Nephron (organoid): ENCODE results near the gene GPR37L1.

ENCODE experiments used
- H3K27ac Mint-ChIP-seq, 3 experiments: 2 replicates each; pipeline ENCODE4 v1.8.0; 2020; ENCODE audit warnings: mixed read lengths in 3 of 3, mild to moderate bottlenecking in 2 of 3, moderate library complexity in 1 of 3
- H3K27me3 Mint-ChIP-seq: 2 replicates; pipeline ENCODE4 v1.8.0; 2021; ENCODE audit warnings: low read depth, mild to moderate bottlenecking, moderate library complexity, mixed read lengths
- H3K36me3 Mint-ChIP-seq: 2 replicates; pipeline ENCODE4 v1.8.0; 2020; ENCODE audit warnings: low read depth, mixed read lengths
- H3K4me1 Mint-ChIP-seq: 2 replicates; pipeline ENCODE4 v1.8.0; 2020; ENCODE audit warnings: mixed read lengths
- H3K4me3 Mint-ChIP-seq, 3 experiments: 2 replicates each; pipeline ENCODE4 v1.8.0; 2020; ENCODE audit warnings: mild to moderate bottlenecking in 3 of 3, mixed read lengths in 3 of 3, moderate library complexity in 2 of 3
- H3K9me3 Mint-ChIP-seq: 2 replicates; pipeline ENCODE4 v1.8.0; 2020; ENCODE audit warnings: mixed read lengths
- CTCF ChIP-seq, 3 experiments: fragments of 200-600 bp; sonication (generic); IDR thresholded peaks; one replicate each; pipeline ENCODE4 v1.5.0; 2021; ENCODE audit warnings: antibody characterized with exemption in 3 of 3; ENCODE audit not compliant: unreplicated experiment in 3 of 3

GPR37L1 gene

DNA sequence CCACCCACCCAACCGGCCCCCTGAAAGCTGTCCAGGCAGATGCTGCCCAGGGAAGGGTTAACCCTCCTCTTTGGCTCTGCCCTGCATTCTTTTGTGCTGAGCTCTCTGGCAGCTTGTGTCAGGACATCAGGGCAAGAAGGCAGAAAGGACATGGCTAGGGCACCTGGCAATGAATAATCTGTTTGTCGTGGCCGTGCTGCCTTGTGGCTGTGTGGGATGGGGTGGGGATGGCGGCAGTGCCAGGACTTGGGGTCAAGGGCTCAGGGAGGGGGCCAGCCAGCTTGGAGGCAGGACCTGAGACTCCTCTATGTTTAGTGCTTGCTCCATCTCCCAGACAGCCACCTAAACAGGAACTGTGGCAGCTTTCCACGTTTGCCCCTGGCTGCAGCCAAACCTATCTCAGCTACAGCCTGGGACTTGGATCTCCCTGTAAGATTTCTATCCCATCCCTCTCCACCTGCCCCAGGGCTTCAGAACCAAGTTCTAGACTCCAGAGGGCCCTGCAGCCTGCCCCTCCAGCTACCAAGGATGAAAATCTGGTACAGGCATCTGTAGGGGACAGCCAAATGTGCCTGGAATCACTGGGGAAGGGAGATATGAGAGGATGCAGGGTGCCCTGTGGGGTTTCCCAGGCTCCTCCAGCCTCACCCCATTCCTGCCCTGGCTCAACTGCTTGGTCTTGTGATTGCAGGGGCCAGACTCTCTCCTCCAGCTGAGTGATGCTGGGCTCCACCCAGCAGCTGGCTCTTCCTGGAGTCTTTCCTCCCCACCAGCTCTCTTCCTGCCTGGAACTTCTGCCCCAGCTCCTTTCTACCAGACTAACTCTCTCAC lies 9.6 kb upstream of the GPR37L1 start:
- H3K27me3 Mint-ChIP-seq: no peaks in the 10 kb centered on the region
- TF ChIP-seq CTCF (IDR thresholded peaks at IDR 0.05; ENCODE audit: unreplicated experiment in 3 of 3): no peak
- H3K9me3 Mint-ChIP-seq: no peaks in the 10 kb centered on the region
- peaks cover 13% of the 10 kb centered on the region for H3K4me1 Mint-ChIP-seq
- H3K27ac Mint-ChIP-seq: peak overlapping the region; percentile 40 to 60 (median 54)
- no peaks in the 10 kb centered on the region for H3K36me3 Mint-ChIP-seq
- no peak overlapping the region for H3K4me3 Mint-ChIP-seq

- H3K36me3 Mint-ChIP-seq: no peaks in the 10 kb centered on the region
- TF ChIP-seq CTCF (IDR thresholded peaks at IDR 0.05; ENCODE audit: unreplicated experiment in 3 of 3): no peak
- peak overlapping the region; percentile 21 to 40 (median 26) for H3K27ac Mint-ChIP-seq
- no peaks in the 10 kb centered on the region for H3K27me3 Mint-ChIP-seq
- H3K4me1 Mint-ChIP-seq: peaks cover 11% of the 10 kb centered on the region
- no peaks in the 10 kb centered on the region for H3K9me3 Mint-ChIP-seq
- H3K4me3 Mint-ChIP-seq: no peak overlapping the region
These were observed 8.9 kb upstream of the GPR37L1 start for GRCh38 chr1:202113690-202114300.

DNA sequence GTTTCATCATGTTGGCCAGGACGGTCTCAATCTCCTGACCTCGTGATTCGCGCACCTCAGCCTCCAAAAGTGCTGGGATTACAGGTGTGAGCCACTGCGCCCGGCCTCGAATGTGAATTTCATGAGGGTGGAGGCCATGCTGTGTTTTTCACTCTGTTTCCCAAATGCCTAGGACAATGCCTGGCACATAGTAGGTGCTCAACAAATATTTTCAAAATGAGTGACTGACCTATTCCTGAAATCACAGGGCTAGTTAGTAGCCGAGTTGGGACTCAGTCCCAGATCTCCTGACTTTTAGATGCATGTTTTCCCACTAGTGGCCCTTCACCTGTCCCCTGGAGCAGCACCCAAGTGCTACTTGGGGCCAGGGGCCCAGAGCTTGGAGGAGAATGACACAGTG lies 6.4 kb upstream of the GPR37L1 start:
- TF ChIP-seq CTCF (IDR thresholded peaks at IDR 0.05; ENCODE audit: unreplicated experiment in 3 of 3): no peak
- Mint-ChIP-seq H3K36me3 (no peaks in the 10 kb centered on the region), H3K9me3 (no peaks in the 10 kb centered on the region), H3K27ac (no peak overlapping the region), H3K4me1 (peaks cover 11% of the 10 kb centered on the region), H3K4me3 (no peak overlapping the region), H3K27me3 (peaks cover 3% of the 10 kb centered on the region)

- H3K9me3 Mint-ChIP-seq: no peaks in the 10 kb centered on the region
- TF ChIP-seq CTCF (IDR thresholded peaks at IDR 0.05; ENCODE audit: unreplicated experiment in 3 of 3): no peak
- peaks cover 6% of the 10 kb centered on the region for H3K27me3 Mint-ChIP-seq
- no peaks in the 10 kb centered on the region for H3K36me3 Mint-ChIP-seq
- H3K27ac Mint-ChIP-seq: no peak overlapping the region
- H3K4me3 Mint-ChIP-seq: no peak overlapping the region
- peaks cover 10% of the 10 kb centered on the region for H3K4me1 Mint-ChIP-seq
These were observed 4.8 kb upstream of the GPR37L1 start for GRCh38 chr1:202117898-202118371.

DNA sequence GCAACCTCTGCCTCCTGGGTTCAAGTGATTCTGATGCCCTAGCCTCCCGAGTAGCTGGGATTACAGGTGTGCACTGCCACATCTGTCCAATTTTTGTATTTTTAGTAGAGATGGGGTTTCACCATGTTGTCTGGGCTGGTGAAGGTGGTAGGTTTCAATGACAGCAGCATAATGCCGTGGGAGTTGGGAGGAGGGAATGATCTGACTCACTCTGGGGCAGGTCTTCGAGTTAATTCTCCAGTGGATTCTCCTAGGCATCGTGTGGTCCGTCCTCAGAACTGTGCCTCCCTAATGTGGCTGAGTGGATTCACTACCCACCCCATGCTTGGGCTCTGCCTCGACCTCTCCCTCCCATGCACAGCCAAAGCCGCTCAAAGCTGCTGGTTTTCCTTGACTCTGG lies 1.7 kb upstream of the GPR37L1 start:
- no peaks in the 10 kb centered on the region for H3K36me3 Mint-ChIP-seq
- H3K27me3 Mint-ChIP-seq: peaks cover 21% of the 10 kb centered on the region
- H3K4me3 Mint-ChIP-seq: no peak overlapping the region
- no peak overlapping the region for H3K27ac Mint-ChIP-seq
- H3K4me1 Mint-ChIP-seq: no peaks in the 10 kb centered on the region
- H3K9me3 Mint-ChIP-seq: no peaks in the 10 kb centered on the region
- no peak for TF ChIP-seq CTCF (IDR thresholded peaks at IDR 0.05; ENCODE audit: unreplicated experiment in 3 of 3)
